ENCODE measurements around the gene MSH3.

DNA sequence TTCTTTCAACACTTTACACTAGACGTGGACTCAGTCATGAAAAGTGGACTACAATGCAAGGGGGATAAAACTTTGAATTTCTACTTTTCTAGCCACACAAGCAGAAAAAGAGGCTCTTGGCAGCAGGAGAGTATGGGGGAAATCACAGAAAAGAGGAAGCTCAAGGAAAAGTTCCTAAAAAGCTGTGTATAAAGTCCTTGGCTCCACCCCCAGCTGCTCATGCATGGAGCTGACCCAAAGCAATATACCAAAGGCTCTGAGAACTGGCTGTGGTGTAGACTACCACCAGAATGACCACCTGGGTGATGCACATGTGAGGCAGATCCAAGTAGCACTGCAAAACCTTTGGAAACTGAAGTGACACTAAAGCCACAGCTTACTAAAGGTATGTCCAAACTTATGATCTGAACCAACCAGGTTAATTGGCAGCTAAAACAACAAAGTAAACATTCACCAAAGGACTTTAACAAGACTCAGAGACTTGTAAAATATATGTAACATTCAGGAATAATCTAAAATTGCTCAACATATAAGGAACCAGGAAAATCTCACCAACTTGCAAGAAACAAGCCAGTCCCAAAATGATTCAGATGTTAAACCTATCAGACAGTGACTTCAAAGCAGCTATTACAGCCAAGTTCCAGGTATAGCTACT lies 250.2 kb downstream of the MSH3 start:
- no peak for TF ChIP-seq JUN (IDR thresholded peaks at IDR 0.05)
- TF ChIP-seq, protein P1, sequence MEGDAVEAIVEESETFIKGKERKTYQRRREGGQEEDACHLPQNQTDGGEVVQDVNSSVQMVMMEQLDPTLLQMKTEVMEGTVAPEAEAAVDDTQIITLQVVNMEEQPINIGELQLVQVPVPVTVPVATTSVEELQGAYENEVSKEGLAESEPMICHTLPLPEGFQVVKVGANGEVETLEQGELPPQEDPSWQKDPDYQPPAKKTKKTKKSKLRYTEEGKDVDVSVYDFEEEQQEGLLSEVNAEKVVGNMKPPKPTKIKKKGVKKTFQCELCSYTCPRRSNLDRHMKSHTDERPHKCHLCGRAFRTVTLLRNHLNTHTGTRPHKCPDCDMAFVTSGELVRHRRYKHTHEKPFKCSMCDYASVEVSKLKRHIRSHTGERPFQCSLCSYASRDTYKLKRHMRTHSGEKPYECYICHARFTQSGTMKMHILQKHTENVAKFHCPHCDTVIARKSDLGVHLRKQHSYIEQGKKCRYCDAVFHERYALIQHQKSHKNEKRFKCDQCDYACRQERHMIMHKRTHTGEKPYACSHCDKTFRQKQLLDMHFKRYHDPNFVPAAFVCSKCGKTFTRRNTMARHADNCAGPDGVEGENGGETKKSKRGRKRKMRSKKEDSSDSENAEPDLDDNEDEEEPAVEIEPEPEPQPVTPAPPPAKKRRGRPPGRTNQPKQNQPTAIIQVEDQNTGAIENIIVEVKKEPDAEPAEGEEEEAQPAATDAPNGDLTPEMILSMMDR (IDR thresholded peaks at IDR 0.05): no peak
- TF ChIP-seq EP300 (IDR thresholded peaks at IDR 0.05): no peak
- no peak for TF ChIP-seq KDM5A (IDR thresholded peaks at IDR 0.05)
- TF ChIP-seq POLR2A (IDR thresholded peaks at IDR 0.05; ENCODE audit: low read length): no peak
- no peak for TF ChIP-seq TFCP2L1 (CRISPR knock-in tag; IDR thresholded peaks at IDR 0.05)
- TF ChIP-seq CEBPB (IDR thresholded peaks at IDR 0.05): no peak
- no peak for TF ChIP-seq MAFK (IDR thresholded peaks at IDR 0.05; ENCODE audit: partially characterized antibody)
- TF ChIP-seq NR3C1 (IDR thresholded peaks at IDR 0.05): no peak
